Activated CD4-positive, alpha-beta memory T cell treated with anti-CD3 and anti-CD28 coated beads, Interleukin-2, amount 10 ng/mL, durations not matched to agents 7 days and 5 days (primary cell): ENCODE data around the gene NNAT. TPM values are rescaled to one million over a fixed set of nuclear protein-coding genes. Genes with fewer than 3 reads are reported as not detected.

ENCODE experiments used
- CTCF ChIA-PET: fragments of 350-600 bp; sonication (Branson Sonifier 250); formaldehyde crosslinking; loops from one replicate; lab custom pipeline; 2021; ENCODE audit warnings: antibody characterized with exemption, inconsistent platforms; lab: Charles Lee
- POLR2A ChIA-PET: fragments of 350-600 bp; sonication (Branson Sonifier 250); formaldehyde crosslinking; loops from one replicate; lab custom pipeline; 2021; ENCODE audit warnings: antibody characterized with exemption; lab: Charles Lee
- DNase-seq: peaks from one replicate; pipeline ENCODE4 v3.0.0-alpha.2; 2020
- H3K27ac Mint-ChIP-seq: one replicate; pipeline ENCODE4 v1.8.0; 2021; ENCODE audit warnings: mild to moderate bottlenecking, mixed read lengths
- H3K27me3 Mint-ChIP-seq: one replicate; pipeline ENCODE4 v1.8.0; 2021; ENCODE audit warnings: mixed read lengths
- H3K36me3 Mint-ChIP-seq: one replicate; pipeline ENCODE4 v1.8.0; 2021; ENCODE audit warnings: low read depth, mixed read lengths
- H3K4me1 Mint-ChIP-seq: one replicate; pipeline ENCODE4 v1.8.0; 2021; ENCODE audit warnings: mixed read lengths
- H3K4me3 Mint-ChIP-seq: one replicate; pipeline ENCODE4 v1.8.0; 2021; ENCODE audit warnings: mild to moderate bottlenecking, mixed read lengths
- H3K9me3 Mint-ChIP-seq: one replicate; pipeline ENCODE4 v1.8.0; 2021; ENCODE audit warnings: mixed read lengths
- total RNA-seq, 2 experiments: library from RNA; stranded (reverse); gene quantifications; one replicate each; pipeline ENCODE4 v1.2.3, GENCODE V29; 2021

Gene NNAT
- total RNA-seq, 2 experiments from 2014 or later, result not detected

GRCh38 chr20:37490663-37491350, 30.2 kb upstream of the NNAT start:
- H3K4me1 Mint-ChIP-seq, result peaks cover 7% of the 10 kb centered on the region
- H3K27me3 Mint-ChIP-seq, result peaks cover 5% of the 10 kb centered on the region
- DNase-seq, result no peak
- peaks cover 4% of the 10 kb centered on the region for H3K36me3 Mint-ChIP-seq
- H3K27ac Mint-ChIP-seq, result no peak overlapping the region
- POLR2A ChIA-PET, result no interaction called here
- no peaks in the 10 kb centered on the region for H3K9me3 Mint-ChIP-seq
- CTCF ChIA-PET, result no interaction called here
- H3K4me3 Mint-ChIP-seq, result no peak overlapping the region

- H3K27ac Mint-ChIP-seq, result no peak overlapping the region
- DNase-seq, result no peak
- H3K36me3 Mint-ChIP-seq, result peaks cover 4% of the 10 kb centered on the region
- H3K4me1 Mint-ChIP-seq, result peaks cover 7% of the 10 kb centered on the region
- POLR2A ChIA-PET, result no interaction called here
- no peaks in the 10 kb centered on the region for H3K9me3 Mint-ChIP-seq
- CTCF ChIA-PET, result no interaction called here
- peaks cover 3% of the 10 kb centered on the region for H3K27me3 Mint-ChIP-seq
- H3K4me3 Mint-ChIP-seq, result no peak overlapping the region
These were observed 28.9 kb upstream of the NNAT start for GRCh38 chr20:37492096-37492625.

- Mint-ChIP-seq H3K9me3 (no peaks in the 10 kb centered on the region), H3K4me1 (peaks cover 7% of the 10 kb centered on the region), H3K27me3 (no peaks in the 10 kb centered on the region), H3K4me3 (no peak overlapping the region), H3K36me3 (peaks cover 4% of the 10 kb centered on the region), H3K27ac (no peak overlapping the region)
- POLR2A ChIA-PET, result no interaction called here
- DNase-seq, result no peak
- CTCF ChIA-PET, result no interaction called here
These were observed 28.1 kb upstream of the NNAT start for GRCh38 chr20:37492945-37493344.

- Mint-ChIP-seq H3K4me1 (peaks cover 7% of the 10 kb centered on the region), H3K4me3 (no peak overlapping the region), H3K27ac (no peak overlapping the region), H3K9me3 (no peaks in the 10 kb centered on the region), H3K36me3 (peaks cover 4% of the 10 kb centered on the region), H3K27me3 (no peaks in the 10 kb centered on the region)
- ChIA-PET CTCF (interaction anchor here (0.6 kb wide), 1 partner anchor 511 kb away, joined by 3 read pairs; no protein-coding TSS in a partner anchor), POLR2A (no interaction called here)
- no peak for DNase-seq
These were observed 26.7 kb upstream of the NNAT start for GRCh38 chr20:37494301-37494700.

- H3K9me3 Mint-ChIP-seq, result no peaks in the 10 kb centered on the region
- no peak overlapping the region for H3K27ac Mint-ChIP-seq
- H3K4me3 Mint-ChIP-seq, result no peak overlapping the region
- ChIA-PET CTCF (interaction anchor here (0.6 kb wide), 1 partner anchor 511 kb away, joined by 3 read pairs; no protein-coding TSS in a partner anchor), POLR2A (no interaction called here)
- no peaks in the 10 kb centered on the region for H3K27me3 Mint-ChIP-seq
- peaks cover 7% of the 10 kb centered on the region for H3K4me1 Mint-ChIP-seq
- no peak for DNase-seq
- peaks cover 4% of the 10 kb centered on the region for H3K36me3 Mint-ChIP-seq
These were observed 26.3 kb upstream of the NNAT start for GRCh38 chr20:37494796-37495195.

- Mint-ChIP-seq H3K4me3 (no peak overlapping the region), H3K27ac (no peak overlapping the region), H3K27me3 (no peaks in the 10 kb centered on the region), H3K36me3 (peaks cover 4% of the 10 kb centered on the region), H3K4me1 (peaks cover 7% of the 10 kb centered on the region), H3K9me3 (no peaks in the 10 kb centered on the region)
- no peak for DNase-seq
- ChIA-PET CTCF (interaction anchor here (0.7 kb wide), 1 partner anchor 163 kb away, joined by 3 read pairs; no protein-coding TSS in a partner anchor), POLR2A (no interaction called here)
These were observed 22.9 kb upstream of the NNAT start for GRCh38 chr20:37498066-37498665.

GRCh38 chr20:37500311-37500710, 20.7 kb upstream of the NNAT start:
- Mint-ChIP-seq H3K9me3 (no peaks in the 10 kb centered on the region), H3K27me3 (no peaks in the 10 kb centered on the region), H3K4me3 (no peak overlapping the region), H3K4me1 (no peaks in the 10 kb centered on the region), H3K36me3 (no peaks in the 10 kb centered on the region), H3K27ac (no peak overlapping the region)
- ChIA-PET POLR2A (no interaction called here), CTCF (no interaction called here)
- DNase-seq, result no peak

- CTCF ChIA-PET, result no interaction called here
- H3K27ac Mint-ChIP-seq, result no peak overlapping the region
- POLR2A ChIA-PET, result no interaction called here
- H3K36me3 Mint-ChIP-seq, result no peaks in the 10 kb centered on the region
- H3K27me3 Mint-ChIP-seq, result no peaks in the 10 kb centered on the region
- H3K9me3 Mint-ChIP-seq, result no peaks in the 10 kb centered on the region
- no peak overlapping the region for H3K4me3 Mint-ChIP-seq
- H3K4me1 Mint-ChIP-seq, result no peaks in the 10 kb centered on the region
- no peak for DNase-seq
These were observed 19.1 kb upstream of the NNAT start for GRCh38 chr20:37501940-37502339.

- Mint-ChIP-seq H3K4me1 (no peaks in the 10 kb centered on the region), H3K4me3 (no peak overlapping the region), H3K27ac (no peak overlapping the region), H3K9me3 (no peaks in the 10 kb centered on the region), H3K36me3 (no peaks in the 10 kb centered on the region), H3K27me3 (no peaks in the 10 kb centered on the region)
- CTCF ChIA-PET, result no interaction called here
- POLR2A ChIA-PET, result interaction anchor here (1.1 kb wide), 1 partner anchor 113 kb away, joined by 3 read pairs; no protein-coding TSS in a partner anchor
- DNase-seq, result no peak
These were observed 18.4 kb upstream of the NNAT start for GRCh38 chr20:37502654-37503053.

GRCh38 chr20:37503256-37503927, 17.7 kb upstream of the NNAT start:
- POLR2A ChIA-PET, result interaction anchor here (1.1 kb wide), 1 partner anchor 113 kb away, joined by 3 read pairs; no protein-coding TSS in a partner anchor
- no peaks in the 10 kb centered on the region for H3K9me3 Mint-ChIP-seq
- CTCF ChIA-PET, result no interaction called here
- H3K4me1 Mint-ChIP-seq, result no peaks in the 10 kb centered on the region
- no peaks in the 10 kb centered on the region for H3K27me3 Mint-ChIP-seq
- H3K27ac Mint-ChIP-seq, result no peak overlapping the region
- no peaks in the 10 kb centered on the region for H3K36me3 Mint-ChIP-seq
- DNase-seq, result no peak
- no peak overlapping the region for H3K4me3 Mint-ChIP-seq

GRCh38 chr20:37504404-37505096, 16.5 kb upstream of the NNAT start:
- no peaks in the 10 kb centered on the region for H3K4me1 Mint-ChIP-seq
- H3K36me3 Mint-ChIP-seq, result no peaks in the 10 kb centered on the region
- no peak for DNase-seq
- no peak overlapping the region for H3K4me3 Mint-ChIP-seq
- no peaks in the 10 kb centered on the region for H3K9me3 Mint-ChIP-seq
- no peak overlapping the region for H3K27ac Mint-ChIP-seq
- ChIA-PET POLR2A (no interaction called here), CTCF (no interaction called here)
- no peaks in the 10 kb centered on the region for H3K27me3 Mint-ChIP-seq

- DNase-seq, result no peak
- ChIA-PET CTCF (no interaction called here), POLR2A (interaction anchor here (1.2 kb wide), 1 partner anchor 15 kb away, joined by 4 read pairs; no protein-coding TSS in a partner anchor)
- Mint-ChIP-seq H3K9me3 (no peaks in the 10 kb centered on the region), H3K27ac (no peak overlapping the region), H3K36me3 (no peaks in the 10 kb centered on the region), H3K27me3 (no peaks in the 10 kb centered on the region), H3K4me3 (no peak overlapping the region), H3K4me1 (no peaks in the 10 kb centered on the region)
These were observed 15.5 kb upstream of the NNAT start for GRCh38 chr20:37505263-37506151.
